CD14-positive monocyte (primary cell): ENCODE measurements around the gene MICU2. TPM values are rescaled to one million over a fixed set of nuclear protein-coding genes. Genes with fewer than 3 reads are reported as not detected.

Source experiments
- DNase-seq, 3 donors: peaks; one replicate each; pipeline ENCODE4 v3.0.0-alpha.2; 2011 to 2022
- H2AFZ ChIP-seq: 2 replicates; pipeline ENCODE4 v1.6.0; 2012; ENCODE audit warnings: mild to moderate bottlenecking, low read depth, low read length, inconsistent platforms; ENCODE audit not compliant: insufficient read depth, poor library complexity, severe bottlenecking
- H3K27ac ChIP-seq, 2 donors: 1 replicate in 1 of 2; 2 replicates in 1 of 2; pipeline ENCODE4 v1.5.1; 2012 to 2013; ENCODE audit warnings: low read length in 2 of 2, control low read depth in 1 of 2, inconsistent platforms in 1 of 2, low read depth in 1 of 2, mild to moderate bottlenecking in 1 of 2
- H3K27me3 ChIP-seq, 2 donors: one replicate each; pipeline versions ENCODE4 v1.6.0 to v1.6.1; 2011 to 2013; ENCODE audit warnings: low read length in 2 of 2; ENCODE audit not compliant: control insufficient read depth in 2 of 2, insufficient read depth in 2 of 2
- H3K36me3 ChIP-seq, 2 donors: replicated peaks in 1 of 2; 1 replicate in 1 of 2; 2 replicates in 1 of 2; pipeline versions ENCODE4 v1.5.1 to v1.6.1; 2012 to 2013; ENCODE audit warnings: low read length in 2 of 2, control low read depth in 1 of 2, inconsistent platforms in 1 of 2, mild to moderate bottlenecking in 1 of 2; ENCODE audit not compliant: insufficient read depth in 2 of 2, control insufficient read depth in 1 of 2
- H3K4me1 ChIP-seq, 2 donors: 1 replicate in 1 of 2; 2 replicates in 1 of 2; pipeline versions ENCODE4 v1.5.1 to v1.6.1; 2012 to 2013; ENCODE audit warnings: low read length in 2 of 2, control low read depth in 1 of 2, inconsistent platforms in 1 of 2, mild to moderate bottlenecking in 1 of 2, moderate library complexity in 1 of 2; ENCODE audit not compliant: insufficient read depth in 2 of 2, control insufficient read depth in 1 of 2
- H3K4me2 ChIP-seq: replicated peaks from 2 replicates; pipeline ENCODE3; 2012; ENCODE audit warnings: low read length, moderate library complexity, mild to moderate bottlenecking; ENCODE audit not compliant: poor library complexity, severe bottlenecking; ENCODE audit errors: extremely low read depth
- H3K4me3 ChIP-seq, 3 experiments: fragments of 200-600 bp in 1 of 3; sonication (generic) in 1 of 3; replicated peaks in 1 of 3; 1 replicate in 2 of 3; 2 replicates in 1 of 3; pipeline ENCODE4 v1.5.1; 2011 to 2013; ENCODE audit warnings: low read length in 3 of 3, mild to moderate bottlenecking in 3 of 3, control low read depth in 2 of 3, low read depth in 2 of 3, inconsistent platforms in 1 of 3, moderate library complexity in 1 of 3
- H3K79me2 ChIP-seq: 2 replicates; pipeline ENCODE4 v1.6.0; 2012; ENCODE audit warnings: mild to moderate bottlenecking, control low read depth, inconsistent platforms, low read length, moderate library complexity; ENCODE audit not compliant: insufficient read depth
- H3K9ac ChIP-seq: 2 replicates; pipeline ENCODE4 v1.6.0; 2017; ENCODE audit warnings: low read length, mild to moderate bottlenecking; ENCODE audit not compliant: insufficient read depth, poor library complexity, severe bottlenecking
- H3K9me3 ChIP-seq, 2 donors: replicated peaks in 1 of 2; 1 replicate in 1 of 2; 2 replicates in 1 of 2; pipeline versions ENCODE4 v1.5.1 to v1.6.1; 2012 to 2013; ENCODE audit warnings: low read length in 2 of 2, control low read depth in 1 of 2; ENCODE audit not compliant: control insufficient read depth in 1 of 2, insufficient read depth in 1 of 2
- H4K20me1 ChIP-seq: 2 replicates; pipeline ENCODE4 v1.6.0; 2012; ENCODE audit warnings: mild to moderate bottlenecking, low read length, control low read depth, moderate library complexity; ENCODE audit not compliant: insufficient read depth
- H3K27ac Mint-ChIP-seq, 7 donors: one replicate each; pipeline ENCODE4 v1.8.0; 2020; ENCODE audit warnings: mild to moderate bottlenecking in 7 of 7, mixed read lengths in 7 of 7, moderate library complexity in 6 of 7, inconsistent platforms in 2 of 7
- H3K27me3 Mint-ChIP-seq, 3 donors: one replicate each; pipeline ENCODE4 v1.8.0; 2021 to 2022; ENCODE audit warnings: low read depth in 3 of 3, mild to moderate bottlenecking in 3 of 3, mixed read lengths in 3 of 3, moderate library complexity in 3 of 3, inconsistent platforms in 1 of 3
- H3K36me3 Mint-ChIP-seq, 2 donors: one replicate each; pipeline ENCODE4 v1.8.0; 2020; ENCODE audit warnings: mixed read lengths in 2 of 2, inconsistent platforms in 1 of 2, mild to moderate bottlenecking in 1 of 2
- H3K4me1 Mint-ChIP-seq: one replicate; pipeline ENCODE4 v1.8.0; 2020; ENCODE audit warnings: mild to moderate bottlenecking, mixed read lengths
- H3K4me3 Mint-ChIP-seq, 2 donors: one replicate each; pipeline ENCODE4 v1.8.0; 2020; ENCODE audit warnings: mild to moderate bottlenecking in 2 of 2, mixed read lengths in 2 of 2, moderate library complexity in 1 of 2
- H3K9me3 Mint-ChIP-seq, 7 donors: one replicate each; pipeline ENCODE4 v1.8.0; 2020 to 2022; ENCODE audit warnings: mixed read lengths in 7 of 7, mild to moderate bottlenecking in 6 of 7, moderate library complexity in 6 of 7, inconsistent platforms in 2 of 7
- CTCF ChIP-seq: fragments of 200-600 bp; IDR thresholded peaks from one replicate; pipeline ENCODE4 v1.8.0; 2022; ENCODE audit warnings: antibody characterized with exemption, mild to moderate bottlenecking
- WGBS: methylation state at CpG from one replicate; pipeline ENCODE4 v1.1.5; 2013; ENCODE audit warnings: missing lambda C conversion rate; ENCODE audit not compliant: insufficient coverage; 5-methylcytosine and 5-hydroxymethylcytosine counted together
- intact Hi-C, 2 donors: fragments of 100-400 bp; cut with micrococcal nuclease; formaldehyde crosslinking; loops; one replicate each; pipeline versions ENCODE4 v1.15.0 to v1.15.1; 2023
- polyA plus RNA-seq, 3 donors: library from polyadenylated mRNA; depleted of rRNA in 1 of 3; unstranded in 2 of 3; stranded (reverse) in 1 of 3; fragments of 300-500 nt in 2 of 3; fragments of >200 nt in 1 of 3; fragmentation: Illumina TruSeq in 2 of 3; gene quantifications; 1 replicate in 2 of 3; 2 replicates in 1 of 3; pipeline ENCODE4 v1.2.3, GENCODE V29; 2012 to 2021

Gene MICU2
- polyA plus RNA-seq, 3 donors: 21.5 to 32.1 (median 26.8) TPM

- H3K9me3 Mint-ChIP-seq: no peaks in the 10 kb centered on the region
- no peak overlapping the region for H3K4me3 ChIP-seq
- H3K36me3 ChIP-seq: no peaks in the 10 kb centered on the region
- no peaks in the 10 kb centered on the region for H3K36me3 Mint-ChIP-seq
- peaks cover 3 to 8% of the 10 kb centered on the region in 2 donors for H3K4me1 ChIP-seq
- H3K79me2 ChIP-seq: no peaks in the 10 kb centered on the region
- TF ChIP-seq CTCF: no peak
- no peak overlapping the region for H3K9ac ChIP-seq
- 62% methylated on average over 4 of the region's 13 CpGs for WGBS
- DNase-seq: peak; percentile 39 to 70 (median 45)
- H3K9me3 ChIP-seq: no peaks in the 10 kb centered on the region
- no peak overlapping the region for H3K4me2 ChIP-seq
- H3K27me3 ChIP-seq: peaks cover 0 to 4% of the 10 kb centered on the region in 2 donors
- H4K20me1 ChIP-seq: no peaks in the 10 kb centered on the region
- H2AFZ ChIP-seq: no peak overlapping the region
- intact Hi-C loops: loop anchor here in 1 of 2 donors (5.0 kb wide), 1 partner anchor 1380 kb away; no protein-coding TSS in a partner anchor
- H3K4me1 Mint-ChIP-seq: peaks cover 8% of the 10 kb centered on the region
- no peak overlapping the region for H3K27ac Mint-ChIP-seq
- H3K27ac ChIP-seq: no peak overlapping the region
- no peak overlapping the region for H3K4me3 Mint-ChIP-seq
- peaks cover 4 to 9% (median 8%) of the 10 kb centered on the region in 3 donors for H3K27me3 Mint-ChIP-seq
These were observed 33.3 kb upstream of the MICU2 start for GRCh38 chr13:21637296-21637695.

GRCh38 chr13:21636656-21637055, 32.7 kb upstream of the MICU2 start:
- Histone ChIP-seq H3K27ac (no peak overlapping the region), H4K20me1 (no peaks in the 10 kb centered on the region), H3K4me3 (no peak overlapping the region), H3K79me2 (no peaks in the 10 kb centered on the region), H2AFZ (no peak overlapping the region), H3K4me2 (no peak overlapping the region), H3K27me3 (peaks cover 0 to 4% of the 10 kb centered on the region in 2 donors), H3K9ac (no peak overlapping the region), H3K36me3 (no peaks in the 10 kb centered on the region), H3K9me3 (no peaks in the 10 kb centered on the region), H3K4me1 (peaks cover 3 to 8% of the 10 kb centered on the region in 2 donors)
- intact Hi-C loops: loop anchor here in 1 of 2 donors (5.0 kb wide), 1 partner anchor 1381 kb away; no protein-coding TSS in a partner anchor
- H3K27ac Mint-ChIP-seq: peak overlapping the region in 2 of 7 donors; percentile 10 to 48
- H3K4me1 Mint-ChIP-seq: peaks cover 8% of the 10 kb centered on the region
- peaks cover 4 to 9% (median 8%) of the 10 kb centered on the region in 3 donors for H3K27me3 Mint-ChIP-seq
- 100% methylated on average over 3 of the region's 3 CpGs for WGBS
- H3K9me3 Mint-ChIP-seq: peaks cover 0 to 2% (median 0%) of the 10 kb centered on the region in 7 donors
- no peak for TF ChIP-seq CTCF
- H3K36me3 Mint-ChIP-seq: no peaks in the 10 kb centered on the region
- H3K4me3 Mint-ChIP-seq: no peak overlapping the region
- DNase-seq: no peak
